ENCODE results near the gene CORO2B. TPM values are rescaled to one million over a fixed set of nuclear protein-coding genes. Genes with fewer than 3 reads are reported as not detected.

Gene CORO2B
- total RNA-seq, 4 donors from 2014 or later: 0.80 to 4.5 (median 2.3) TPM

- intact Hi-C loops (cut with DNase I; ENCODE audit: low total_unique reads): no loop called here
- no peak for TF ChIP-seq POLR2A (IDR thresholded peaks at IDR 0.05)
- TF ChIP-seq, protein P1, sequence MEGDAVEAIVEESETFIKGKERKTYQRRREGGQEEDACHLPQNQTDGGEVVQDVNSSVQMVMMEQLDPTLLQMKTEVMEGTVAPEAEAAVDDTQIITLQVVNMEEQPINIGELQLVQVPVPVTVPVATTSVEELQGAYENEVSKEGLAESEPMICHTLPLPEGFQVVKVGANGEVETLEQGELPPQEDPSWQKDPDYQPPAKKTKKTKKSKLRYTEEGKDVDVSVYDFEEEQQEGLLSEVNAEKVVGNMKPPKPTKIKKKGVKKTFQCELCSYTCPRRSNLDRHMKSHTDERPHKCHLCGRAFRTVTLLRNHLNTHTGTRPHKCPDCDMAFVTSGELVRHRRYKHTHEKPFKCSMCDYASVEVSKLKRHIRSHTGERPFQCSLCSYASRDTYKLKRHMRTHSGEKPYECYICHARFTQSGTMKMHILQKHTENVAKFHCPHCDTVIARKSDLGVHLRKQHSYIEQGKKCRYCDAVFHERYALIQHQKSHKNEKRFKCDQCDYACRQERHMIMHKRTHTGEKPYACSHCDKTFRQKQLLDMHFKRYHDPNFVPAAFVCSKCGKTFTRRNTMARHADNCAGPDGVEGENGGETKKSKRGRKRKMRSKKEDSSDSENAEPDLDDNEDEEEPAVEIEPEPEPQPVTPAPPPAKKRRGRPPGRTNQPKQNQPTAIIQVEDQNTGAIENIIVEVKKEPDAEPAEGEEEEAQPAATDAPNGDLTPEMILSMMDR (IDR thresholded peaks at IDR 0.05): no peak
These were observed 155.6 kb downstream of the CORO2B start for GRCh38 chr15:68734352-68734751.

DNA sequence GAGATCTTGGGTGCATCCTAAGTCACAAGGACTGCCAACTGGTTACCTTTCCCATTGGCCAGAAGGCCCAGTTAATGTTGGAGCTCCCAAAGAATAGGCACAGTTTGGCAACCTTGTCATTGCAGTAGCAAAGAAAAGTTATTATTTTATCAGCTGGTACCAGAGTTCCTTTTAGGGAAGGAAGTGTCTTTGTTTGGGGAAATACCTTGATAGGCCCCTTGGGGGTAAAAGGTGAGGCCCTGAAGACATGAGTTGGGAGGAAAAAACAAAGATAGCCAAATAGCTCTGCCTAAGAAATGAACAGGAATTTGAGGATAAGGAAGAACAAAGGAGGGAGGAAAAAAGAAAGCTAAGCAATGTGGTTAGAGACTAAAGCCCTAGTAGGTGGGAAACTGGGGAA is 156.1 kb downstream of the CORO2B start:
- no peak for TF ChIP-seq POLR2A (IDR thresholded peaks at IDR 0.05)
- TF ChIP-seq, protein P1 (IDR thresholded peaks at IDR 0.05): no peak
- intact Hi-C loops (cut with DNase I; ENCODE audit: low total_unique reads): no loop called here
- no peak overlapping the region for H3K4me3 ChIP-seq (ENCODE audit: low read depth, poor library complexity, severe bottlenecking)
- no peak for DNase-seq (ENCODE audit: low spot score in 2 of 2)

More at GRCh38 chr15:68734352-68734751, 155.6 kb downstream of the CORO2B start:
- no peak overlapping the region for H3K4me3 ChIP-seq (ENCODE audit: low read depth, poor library complexity, severe bottlenecking)
- no peak for DNase-seq (ENCODE audit: low spot score in 2 of 2)

DNA sequence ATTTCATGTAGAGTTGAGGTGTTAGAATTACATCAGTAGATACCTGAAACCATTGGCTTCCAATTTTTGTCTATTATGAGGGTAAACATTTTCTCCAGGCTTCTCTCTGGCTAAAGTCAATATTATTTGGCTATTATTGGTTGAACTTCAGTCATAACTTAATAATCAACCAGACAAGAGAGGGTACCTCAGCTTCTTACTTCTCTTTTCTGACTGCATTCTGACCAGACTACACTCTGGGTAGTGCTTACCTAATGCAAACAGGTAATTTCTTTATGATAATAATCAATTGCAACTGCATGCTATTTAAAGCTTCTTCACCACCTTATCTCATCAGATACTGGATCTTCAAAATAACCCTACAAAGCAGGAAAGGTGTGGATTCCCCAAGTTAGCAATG is 156.8 kb downstream of the CORO2B start:
- intact Hi-C loops (cut with DNase I; ENCODE audit: low total_unique reads): no loop called here
- DNase-seq (ENCODE audit: low spot score in 2 of 2): no peak
- H3K4me3 ChIP-seq (ENCODE audit: low read depth, poor library complexity, severe bottlenecking): no peak overlapping the region
- TF ChIP-seq POLR2A (IDR thresholded peaks at IDR 0.05): no peak
- TF ChIP-seq, protein P1 (IDR thresholded peaks at IDR 0.05): no peak

- 78 to 83% methylated on average over 6 of the region's 6 CpGs for WGBS, 2 donors
- DNase-seq (ENCODE audit: low spot score in 2 of 2): no peak
- no peak overlapping the region for H3K4me3 ChIP-seq (ENCODE audit: low read depth, poor library complexity, severe bottlenecking)
- intact Hi-C loops (cut with DNase I; ENCODE audit: low total_unique reads): no loop called here
- no peak for TF ChIP-seq POLR2A (IDR thresholded peaks at IDR 0.05)
- TF ChIP-seq, protein P1 (IDR thresholded peaks at IDR 0.05): no peak
These were observed 160.7 kb downstream of the CORO2B start for GRCh38 chr15:68739390-68740080.

DNA sequence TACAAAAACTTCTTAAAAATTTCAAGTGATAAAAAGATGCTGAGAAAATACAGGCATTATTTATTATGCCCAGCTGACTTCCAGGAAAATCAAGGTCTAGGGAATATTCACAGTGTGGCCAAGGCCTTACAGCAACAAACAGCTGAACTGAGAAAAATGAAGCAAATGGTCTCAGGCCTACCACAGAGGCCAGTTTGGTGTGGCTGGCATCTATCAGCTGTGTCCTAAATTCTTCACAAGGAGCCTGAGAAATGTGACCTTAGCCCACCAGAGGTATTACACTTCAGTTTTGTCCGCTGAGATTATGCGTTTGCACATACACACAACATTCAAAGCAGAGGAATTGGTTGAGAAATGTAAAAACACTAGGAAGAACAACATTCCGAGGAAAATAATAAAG is 164.5 kb downstream of the CORO2B start:
- 95 to 98% methylated on average over 3 of the region's 3 CpGs for WGBS, 2 donors

More for the DNA sequence above, 164.5 kb downstream of the CORO2B start:
- intact Hi-C loops (cut with DNase I; ENCODE audit: low total_unique reads): no loop called here
- TF ChIP-seq POLR2A (IDR thresholded peaks at IDR 0.05): no peak
- TF ChIP-seq, protein P1 (IDR thresholded peaks at IDR 0.05): no peak
- no peak overlapping the region for H3K4me3 ChIP-seq (ENCODE audit: low read depth, poor library complexity, severe bottlenecking)
- DNase-seq (ENCODE audit: low spot score in 2 of 2): no peak
